ENCODE measurements around the gene PHF21A.
A peak's percentile ranks its signal among the peaks of the same experiment; 100 is the strongest.

Gene PHF21A

GRCh38 chr11:46121301-46121723 lies at the start of gene PHF21A:
PHF21A (minus strand) TSS chr11:46121454; CDS start chr11:46084219, 37,235 bp downstream.
- DNase-seq (ENCODE audit: low spot score) = peak; percentile 87

- no peak for DNase-seq (ENCODE audit: low spot score)
Observed at GRCh38 chr11:46170797-46171196, 49.5 kb upstream of the PHF21A start.

- no peak for DNase-seq (ENCODE audit: low spot score)
Observed at GRCh38 chr11:46162700-46163099, 41.4 kb upstream of the PHF21A start.

- no peak for DNase-seq (ENCODE audit: low spot score)
Observed at GRCh38 chr11:46161201-46161600, 39.9 kb upstream of the PHF21A start.

- no peak for DNase-seq (ENCODE audit: low spot score)
Observed at GRCh38 chr11:46160100-46160499, 38.8 kb upstream of the PHF21A start.

- DNase-seq (ENCODE audit: low spot score) = no peak
Observed at GRCh38 chr11:46159680-46160079, 38.4 kb upstream of the PHF21A start.

GRCh38 chr11:46149826-46150225 lies 28.6 kb upstream of the PHF21A start:
- no peak for DNase-seq (ENCODE audit: low spot score)

GRCh38 chr11:46149342-46149741 lies 28.1 kb upstream of the PHF21A start:
- DNase-seq (ENCODE audit: low spot score) = no peak

- DNase-seq (ENCODE audit: low spot score) = no peak
Observed at GRCh38 chr11:46144741-46145140, 23.5 kb upstream of the PHF21A start.

- no peak for DNase-seq (ENCODE audit: low spot score)
Observed at GRCh38 chr11:46143049-46143806, 22.0 kb upstream of the PHF21A start.

GRCh38 chr11:46142561-46142960 lies 21.3 kb upstream of the PHF21A start:
- no peak for DNase-seq (ENCODE audit: low spot score)

GRCh38 chr11:46141597-46141996 lies 20.3 kb upstream of the PHF21A start:
- no peak for DNase-seq (ENCODE audit: low spot score)

GRCh38 chr11:46134540-46134939 lies 13.3 kb upstream of the PHF21A start:
- no peak for DNase-seq (ENCODE audit: low spot score)

- DNase-seq (ENCODE audit: low spot score) = no peak
Observed at GRCh38 chr11:46134061-46134460, 12.8 kb upstream of the PHF21A start.

GRCh38 chr11:46133119-46133518 lies 11.9 kb upstream of the PHF21A start:
- DNase-seq (ENCODE audit: low spot score) = no peak

GRCh38 chr11:46130286-46130940 lies 9.2 kb upstream of the PHF21A start:
- DNase-seq (ENCODE audit: low spot score) = no peak

GRCh38 chr11:46129133-46129532 lies 7.9 kb upstream of the PHF21A start:
- no peak for DNase-seq (ENCODE audit: low spot score)

GRCh38 chr11:46127150-46127638 lies 5.9 kb upstream of the PHF21A start:
- DNase-seq (ENCODE audit: low spot score) = peak; percentile 89

GRCh38 chr11:46125284-46125683 lies 4.0 kb upstream of the PHF21A start:
- DNase-seq (ENCODE audit: low spot score) = no peak

- DNase-seq (ENCODE audit: low spot score) = no peak
Observed at GRCh38 chr11:46122945-46123715, 1.9 kb upstream of the PHF21A start.

GRCh38 chr11:46121724-46122477 lies 647 bp upstream of the PHF21A start:
- peak; percentile 79 for DNase-seq (ENCODE audit: low spot score)

Measured in HuH-7 (cell line).